ENCODE measurements around the gene MEOX1. TPM values are rescaled to one million over a fixed set of nuclear protein-coding genes. Genes with fewer than 3 reads are reported as not detected.

Gene MEOX1
- total and polyA plus RNA-seq, 2 of the 13 experiments (the other 11 are each of a cell fraction or from before 2014, with no cell fraction given), result not detected

- Histone ChIP-seq H3K4me2 (ENCODE audit: low read depth, low read length) (no peak overlapping the region), H3K4me1 (ENCODE audit: insufficient read depth, low read length) (peaks cover 15% of the 10 kb centered on the region), H3K36me3 (replicated peaks in 1 of 2; ENCODE audit: control insufficient read depth in 1 of 2, insufficient read depth in 2 of 2, low read length in 2 of 2) (no peaks in the 10 kb centered on the region), H3K79me2 (ENCODE audit: insufficient read depth, low read length) (no peaks in the 10 kb centered on the region), H2AFZ (ENCODE audit: low read length) (no peak overlapping the region), H4K20me1 (ENCODE audit: insufficient read depth, low read length) (no peaks in the 10 kb centered on the region), H3K4me3 (replicated peaks in 1 of 3; ENCODE audit: insufficient read depth in 1 of 3, low read depth in 2 of 3, low read length in 3 of 3) (no peak overlapping the region), H3K27ac (ENCODE audit: extremely low read length, insufficient read depth, low read length) (no peak overlapping the region), H3K27me3 (ENCODE audit: control insufficient read depth in 1 of 2, insufficient read depth in 2 of 2, low read length in 2 of 2) (peaks cover 15 to 49% of the 10 kb centered on the region in 2 experiments), H3K9ac (ENCODE audit: insufficient read depth, low read depth, low read length) (no peak overlapping the region), H3K9me3 (ENCODE audit: low read length) (no peaks in the 10 kb centered on the region)
- intact Hi-C loops (cut with micrococcal nuclease; ENCODE audit: unreplicated experiment) (no loop called here), in situ Hi-C loops (cut with HindIII; ENCODE audit: extremely low pct_ligation_motif_present, low pct_unique_long_range_greater_than_20kb) (no loop called here)
- peak; percentile 69 for ATAC-seq
- TF ChIP-seq MTF2 (CRISPR knock-in tag; IDR thresholded peaks at IDR 0.05; ENCODE audit: borderline replicate concordance) (no peak), CTCF (CRISPR knock-in tag; IDR thresholded peaks at IDR 0.05) (peak; percentile 31), THAP9 (CRISPR knock-in tag; IDR thresholded peaks at IDR 0.05; ENCODE audit: borderline replicate concordance) (0 out of 2 replicates have a peak, but pooled peaks have one; percentile 21), AGO1 (IDR thresholded peaks at IDR 0.05; ENCODE audit: low read depth, low read length, poor library complexity, severe bottlenecking) (no peak), NPAS2 (CRISPR knock-in tag; IDR thresholded peaks at IDR 0.05; ENCODE audit: borderline replicate concordance) (no peak), HCFC1 (IDR thresholded peaks at IDR 0.05; ENCODE audit: low read depth, low read length) (no peak), ZNF687 (CRISPR knock-in tag; IDR thresholded peaks at IDR 0.05) (peak; percentile 13; the same call in 1 of the 2 replicates), ZNF460 (CRISPR knock-in tag; IDR thresholded peaks at IDR 0.05; ENCODE audit: borderline replicate concordance) (no peak), PHF20 (CRISPR knock-in tag; IDR thresholded peaks at IDR 0.05) (no peak)
- no peak for DNase-seq (ENCODE audit: low spot score)
- CTCF ChIA-PET (ENCODE audit: low intra/inter-chr PET ratio, low total read pairs), result no interaction called here
- no peak for FAIRE-seq
- POLR2A ChIA-PET, result interaction anchor here (1.4 kb wide), 1 partner anchor 14 kb away, joined by 5 read pairs; no protein-coding TSS in a partner anchor
- WGBS (ENCODE audit: low lambda C conversion rate), result 5% methylated on average over 4 of the region's 6 CpGs
- no TSS peak for BruUV-seq (replicated peaks)
Observed at GRCh38 chr17:43652124-43652480, 9.6 kb downstream of the MEOX1 start.
